ENCODE measurements around the gene JARID2.

JARID2 gene

GRCh38 chr6:15330174-15330944, 84.5 kb downstream of the JARID2 start:
- Histone ChIP-seq H3K9me3 (ENCODE audit: control insufficient read depth, low read length) (no peaks in the 10 kb centered on the region), H3K4me3 (ENCODE audit: low read depth, low read length) (no peak overlapping the region), H3K4me2 (ENCODE audit: low read length) (no peak overlapping the region), H3K79me2 (peaks cover 60% of the 10 kb centered on the region), H3K27ac (no peak overlapping the region), H3K9ac (no peak overlapping the region), H2AFZ (no peak overlapping the region), H3K27me3 (ENCODE audit: control insufficient read depth, insufficient read depth, low read length) (no peaks in the 10 kb centered on the region), H3K36me3 (ENCODE audit: control insufficient read depth, insufficient read depth, low read length) (no peaks in the 10 kb centered on the region), H3K4me1 (peaks cover 19% of the 10 kb centered on the region)
- no peak for TF ChIP-seq CTCF (IDR thresholded peaks at IDR 0.05)

GRCh38 chr6:15331143-15331542, 85.3 kb downstream of the JARID2 start:
- no peak overlapping the region for H3K9ac ChIP-seq
- no peak overlapping the region for H3K27ac ChIP-seq
- H3K27me3 ChIP-seq (ENCODE audit: control insufficient read depth, insufficient read depth, low read length) = no peaks in the 10 kb centered on the region
- peaks cover 63% of the 10 kb centered on the region for H3K79me2 ChIP-seq
- peaks cover 19% of the 10 kb centered on the region for H3K4me1 ChIP-seq
- H2AFZ ChIP-seq = no peak overlapping the region
- TF ChIP-seq CTCF (IDR thresholded peaks at IDR 0.05) = no peak
- H3K36me3 ChIP-seq (ENCODE audit: control insufficient read depth, insufficient read depth, low read length) = no peaks in the 10 kb centered on the region
- H3K4me2 ChIP-seq (ENCODE audit: low read length) = no peak overlapping the region
- H3K4me3 ChIP-seq (ENCODE audit: low read depth, low read length) = no peak overlapping the region
- H3K9me3 ChIP-seq (ENCODE audit: control insufficient read depth, low read length) = no peaks in the 10 kb centered on the region

- H3K27ac ChIP-seq = no peak overlapping the region
- H3K4me2 ChIP-seq (ENCODE audit: low read length) = no peak overlapping the region
- H3K9ac ChIP-seq = no peak overlapping the region
- no peak overlapping the region for H3K4me3 ChIP-seq (ENCODE audit: low read depth, low read length)
- H2AFZ ChIP-seq = no peak overlapping the region
- no peaks in the 10 kb centered on the region for H3K9me3 ChIP-seq (ENCODE audit: control insufficient read depth, low read length)
- no peaks in the 10 kb centered on the region for H3K36me3 ChIP-seq (ENCODE audit: control insufficient read depth, insufficient read depth, low read length)
- peaks cover 60% of the 10 kb centered on the region for H3K79me2 ChIP-seq
- H3K4me1 ChIP-seq = peaks cover 16% of the 10 kb centered on the region
- no peak for TF ChIP-seq CTCF (IDR thresholded peaks at IDR 0.05)
- no peaks in the 10 kb centered on the region for H3K27me3 ChIP-seq (ENCODE audit: control insufficient read depth, insufficient read depth, low read length)
Measured at GRCh38 chr6:15331629-15332251, 85.9 kb downstream of the JARID2 start.

GRCh38 chr6:15332446-15332845, 86.6 kb downstream of the JARID2 start:
- Histone ChIP-seq H3K27ac (no peak overlapping the region), H2AFZ (no peak overlapping the region), H3K79me2 (peaks cover 62% of the 10 kb centered on the region), H3K9ac (no peak overlapping the region), H3K9me3 (ENCODE audit: control insufficient read depth, low read length) (no peaks in the 10 kb centered on the region), H3K4me3 (ENCODE audit: low read depth, low read length) (no peak overlapping the region), H3K27me3 (ENCODE audit: control insufficient read depth, insufficient read depth, low read length) (no peaks in the 10 kb centered on the region), H3K4me2 (ENCODE audit: low read length) (no peak overlapping the region), H3K4me1 (peaks cover 9% of the 10 kb centered on the region), H3K36me3 (ENCODE audit: control insufficient read depth, insufficient read depth, low read length) (no peaks in the 10 kb centered on the region)
- TF ChIP-seq CTCF (IDR thresholded peaks at IDR 0.05) = no peak

Measured in parathyroid adenoma (tissue), 2 donors.